ENCODE measurements around the gene VMP1.

The VMP1 gene

DNA sequence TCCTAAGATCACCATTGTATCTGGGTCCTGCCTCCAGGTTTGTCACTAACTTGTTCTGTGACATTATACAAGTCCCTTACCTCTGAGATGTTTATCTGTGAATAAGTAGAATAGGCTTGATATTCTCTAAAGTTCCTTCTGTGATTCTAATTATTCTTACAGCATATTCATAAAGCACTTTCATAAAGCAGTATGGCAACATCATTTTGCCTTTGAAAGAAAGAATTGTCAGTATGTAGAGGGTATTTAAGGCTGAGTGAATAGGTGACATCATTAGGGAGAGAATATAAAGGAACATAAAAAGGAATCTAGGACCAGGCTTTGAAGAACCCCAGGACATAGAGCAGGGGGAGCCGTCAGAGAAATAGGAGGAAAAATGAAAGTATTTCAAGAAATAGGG is 15.6 kb downstream of the VMP1 start:
- CTCF ChIA-PET = no interaction called here
- Mint-ChIP-seq H3K27ac (no peak overlapping the region), H3K4me3 (no peak overlapping the region)

DNA sequence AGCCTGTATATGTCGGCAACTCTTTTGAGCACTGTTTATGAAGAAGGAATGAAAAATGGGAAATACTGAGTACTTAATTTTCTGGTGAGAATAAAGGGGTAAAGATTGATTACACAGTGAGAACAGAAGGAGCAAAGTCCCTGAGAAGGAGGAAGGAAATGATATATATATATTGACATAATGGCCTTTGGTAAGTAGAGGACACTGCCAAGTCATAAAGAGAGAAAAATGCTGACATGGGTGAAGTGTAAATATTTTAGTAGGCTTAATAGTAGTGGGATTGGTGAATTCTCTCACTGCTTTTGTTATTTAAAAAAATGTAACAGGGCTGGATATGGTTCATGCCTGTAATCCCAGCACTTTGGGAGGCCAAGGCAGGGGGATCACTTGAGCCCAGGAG is 16.2 kb downstream of the VMP1 start:
- no peaks in the 10 kb centered on the region for H3K27me3 Mint-ChIP-seq
- H3K9me3 Mint-ChIP-seq = no peaks in the 10 kb centered on the region
- no peaks in the 10 kb centered on the region for H3K4me1 Mint-ChIP-seq
- CTCF ChIA-PET = no interaction called here
- H3K4me3 Mint-ChIP-seq = no peak overlapping the region
- no peak overlapping the region for H3K27ac Mint-ChIP-seq
- no peak for DNase-seq
- no peaks in the 10 kb centered on the region for H3K36me3 Mint-ChIP-seq

More for the DNA sequence above, 15.6 kb downstream of the VMP1 start:
- H3K9me3 Mint-ChIP-seq = no peaks in the 10 kb centered on the region
- H3K4me1 Mint-ChIP-seq = no peaks in the 10 kb centered on the region
- H3K27me3 Mint-ChIP-seq = no peaks in the 10 kb centered on the region
- H3K36me3 Mint-ChIP-seq = peaks cover 2% of the 10 kb centered on the region
- DNase-seq = no peak

DNA sequence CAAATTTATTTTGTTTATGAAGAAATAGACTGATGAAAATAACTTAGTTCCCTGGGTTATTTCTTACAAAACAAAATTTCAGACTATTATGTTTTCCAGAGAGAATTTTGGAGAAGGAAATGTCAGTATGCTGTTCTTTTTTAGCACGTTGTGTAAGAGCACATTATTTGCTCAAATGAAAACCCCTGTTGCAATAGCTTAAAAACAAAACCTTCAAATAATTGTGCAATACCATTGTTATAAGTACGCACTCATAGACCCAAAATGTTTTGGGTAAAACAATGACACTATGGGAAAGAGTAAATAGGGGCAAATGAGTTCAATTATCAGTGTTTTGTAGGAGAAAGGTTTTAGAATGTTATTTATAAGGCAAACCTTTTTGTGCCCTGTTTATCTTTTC is 18.2 kb downstream of the VMP1 start:
- H3K4me3 Mint-ChIP-seq = no peak overlapping the region
- H3K27ac Mint-ChIP-seq = no peak overlapping the region
- peaks cover 3% of the 10 kb centered on the region for H3K36me3 Mint-ChIP-seq
- H3K9me3 Mint-ChIP-seq = no peaks in the 10 kb centered on the region
- DNase-seq = no peak
- H3K27me3 Mint-ChIP-seq = no peaks in the 10 kb centered on the region
- peaks cover 6% of the 10 kb centered on the region for H3K4me1 Mint-ChIP-seq
- CTCF ChIA-PET = no interaction called here

DNA sequence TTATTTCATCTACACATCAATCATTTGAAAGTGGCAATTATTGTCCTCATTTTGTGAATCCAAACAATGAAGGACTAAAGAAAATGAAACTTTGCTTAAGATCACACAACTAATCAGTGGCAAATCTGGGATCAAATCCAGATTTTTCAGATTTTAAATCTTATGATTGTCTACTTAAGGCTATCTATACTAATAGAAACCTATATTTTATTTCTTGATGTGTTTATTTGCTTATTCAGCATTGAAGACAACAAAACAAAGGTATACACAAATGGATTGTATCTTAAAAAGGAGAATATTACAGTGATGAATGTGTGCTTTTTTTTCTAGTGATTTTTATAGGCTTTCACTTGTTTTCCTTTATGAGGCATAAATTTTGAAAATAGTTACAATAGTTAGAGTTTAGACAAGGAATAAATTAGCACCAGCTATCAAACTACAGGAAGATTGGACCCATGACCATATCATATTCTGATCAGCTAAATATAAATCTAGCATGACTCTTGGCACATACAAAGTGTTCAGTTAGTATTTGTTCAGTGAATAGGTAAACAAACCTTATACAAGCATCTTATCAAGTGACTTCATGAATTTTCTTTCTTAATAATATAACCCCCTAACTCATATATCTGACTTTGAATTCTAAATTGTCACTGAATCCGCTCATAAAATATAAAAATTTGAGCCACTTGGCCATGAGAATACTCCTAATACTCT is 20.5 kb downstream of the VMP1 start:
- Mint-ChIP-seq H3K27ac (no peak overlapping the region), H3K4me1 (peaks cover 6% of the 10 kb centered on the region), H3K9me3 (no peaks in the 10 kb centered on the region), H3K36me3 (peaks cover 9% of the 10 kb centered on the region), H3K4me3 (no peak overlapping the region), H3K27me3 (no peaks in the 10 kb centered on the region)
- CTCF ChIA-PET = interaction anchor here (0.9 to 2.2 kb wide), 2 partner anchors 24 to 206 kb away, joined by 3 to 5 read pairs; no protein-coding TSS in a partner anchor
- no peak for DNase-seq

DNA sequence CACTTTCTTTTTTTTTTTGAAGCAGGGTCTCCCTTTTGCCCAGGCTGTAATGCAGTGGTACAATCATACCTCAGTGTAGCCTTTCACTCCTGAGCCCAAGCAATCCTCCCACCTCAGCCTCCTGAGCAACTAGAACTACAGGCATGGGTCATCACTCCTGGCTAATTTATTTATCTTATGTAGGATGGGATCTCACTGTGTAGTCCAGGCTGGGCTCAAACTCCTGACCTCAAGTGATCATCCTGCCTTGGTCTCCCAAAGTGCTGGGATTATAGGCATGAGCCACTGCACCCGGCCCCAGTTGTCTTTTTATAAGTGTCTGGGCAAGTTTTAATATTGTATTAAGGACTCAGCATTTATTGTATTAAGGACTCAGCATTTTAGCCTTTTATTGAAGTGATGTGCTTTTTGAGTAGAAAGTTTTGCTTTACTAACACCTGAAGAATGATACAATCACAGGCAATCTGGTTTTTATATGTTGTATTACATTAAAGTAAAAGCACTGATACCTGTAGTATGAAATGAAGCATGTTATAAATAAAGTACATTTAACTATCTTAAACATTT is 22.9 kb downstream of the VMP1 start:
- H3K9me3 Mint-ChIP-seq = no peaks in the 10 kb centered on the region
- DNase-seq = no peak
- H3K4me3 Mint-ChIP-seq = no peak overlapping the region
- peaks cover 11% of the 10 kb centered on the region for H3K36me3 Mint-ChIP-seq
- H3K27me3 Mint-ChIP-seq = no peaks in the 10 kb centered on the region
- no peak overlapping the region for H3K27ac Mint-ChIP-seq
- CTCF ChIA-PET = no interaction called here
- H3K4me1 Mint-ChIP-seq = peaks cover 6% of the 10 kb centered on the region

DNA sequence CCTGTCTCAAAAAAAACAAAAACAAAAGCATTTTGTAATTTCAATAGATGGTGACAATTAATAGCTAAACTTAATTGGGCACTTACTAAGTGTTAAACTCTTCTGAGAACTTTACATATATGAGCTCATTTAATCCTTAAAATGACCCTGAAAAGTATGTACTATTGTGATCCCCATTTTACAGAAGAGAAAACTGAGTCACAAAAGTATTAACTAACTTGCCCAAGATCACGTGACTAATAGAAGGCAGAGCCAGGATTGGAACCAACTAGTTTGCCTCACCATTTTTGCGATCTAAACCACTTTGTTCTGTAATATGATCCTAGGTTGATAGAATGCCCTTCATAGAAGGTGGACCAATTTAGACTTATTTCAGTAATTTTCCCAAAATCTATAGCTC is 26.2 kb downstream of the VMP1 start:
- Mint-ChIP-seq H3K36me3 (peaks cover 12% of the 10 kb centered on the region), H3K9me3 (no peaks in the 10 kb centered on the region), H3K4me1 (peaks cover 6% of the 10 kb centered on the region), H3K27me3 (no peaks in the 10 kb centered on the region), H3K4me3 (no peak overlapping the region), H3K27ac (no peak overlapping the region)
- CTCF ChIA-PET = interaction anchor here (1.9 kb wide), 1 partner anchor 13 kb away, joined by 10 read pairs; no protein-coding TSS in a partner anchor
- no peak for DNase-seq

DNA sequence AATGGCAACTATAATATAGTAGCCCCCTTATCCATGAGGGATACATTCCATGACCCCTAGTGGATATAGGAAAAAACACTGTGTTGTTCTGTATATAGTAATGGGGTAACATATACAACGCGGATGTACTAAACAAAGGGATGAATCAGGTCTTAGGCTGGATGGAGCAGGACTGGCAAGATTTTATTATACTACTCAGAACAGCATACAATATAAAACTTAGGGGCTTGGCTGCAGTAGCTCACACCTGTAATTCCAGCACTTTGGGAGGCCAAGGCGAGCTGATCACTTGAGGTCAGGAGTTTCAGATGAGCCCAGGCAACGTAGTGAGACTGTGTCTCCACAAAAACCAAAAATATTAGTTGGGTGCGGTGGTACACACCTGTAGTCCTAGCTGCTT is 26.8 kb downstream of the VMP1 start:
- DNase-seq = no peak
- no peaks in the 10 kb centered on the region for H3K27me3 Mint-ChIP-seq
- no peak overlapping the region for H3K27ac Mint-ChIP-seq
- CTCF ChIA-PET = interaction anchor here (1.9 kb wide), 1 partner anchor 12 kb away, joined by 10 read pairs; no protein-coding TSS in a partner anchor
- peaks cover 12% of the 10 kb centered on the region for H3K36me3 Mint-ChIP-seq
- no peak overlapping the region for H3K4me3 Mint-ChIP-seq
- H3K9me3 Mint-ChIP-seq = no peaks in the 10 kb centered on the region
- peaks cover 6% of the 10 kb centered on the region for H3K4me1 Mint-ChIP-seq

DNA sequence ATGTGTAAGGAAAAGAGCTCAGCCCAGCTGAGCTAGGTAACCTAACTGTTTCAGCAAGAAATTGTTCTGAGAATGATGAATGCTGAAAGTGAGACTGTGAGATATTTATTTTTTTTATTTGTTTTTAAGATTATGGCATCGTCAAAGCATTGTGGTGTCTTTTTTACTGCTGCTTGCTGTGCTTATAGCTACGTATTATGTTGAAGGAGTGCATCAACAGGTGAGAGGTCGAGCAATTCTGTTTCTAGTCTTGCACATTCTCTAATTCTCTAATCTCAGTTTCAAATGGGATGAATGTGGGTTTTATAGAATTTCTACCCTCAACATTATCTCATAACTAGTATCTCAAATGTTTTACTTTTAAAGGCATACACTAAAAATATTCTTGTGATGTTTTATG is 29.9 kb downstream of the VMP1 start:
- no peak for DNase-seq
- H3K36me3 Mint-ChIP-seq = peaks cover 10% of the 10 kb centered on the region
- H3K9me3 Mint-ChIP-seq = no peaks in the 10 kb centered on the region
- H3K4me1 Mint-ChIP-seq = no peaks in the 10 kb centered on the region
- CTCF ChIA-PET = interaction anchor here (1.0 kb wide), 1 partner anchor 18 kb away, joined by 3 read pairs; no protein-coding TSS in a partner anchor
- H3K4me3 Mint-ChIP-seq = no peak overlapping the region
- no peak overlapping the region for H3K27ac Mint-ChIP-seq
- no peaks in the 10 kb centered on the region for H3K27me3 Mint-ChIP-seq

DNA sequence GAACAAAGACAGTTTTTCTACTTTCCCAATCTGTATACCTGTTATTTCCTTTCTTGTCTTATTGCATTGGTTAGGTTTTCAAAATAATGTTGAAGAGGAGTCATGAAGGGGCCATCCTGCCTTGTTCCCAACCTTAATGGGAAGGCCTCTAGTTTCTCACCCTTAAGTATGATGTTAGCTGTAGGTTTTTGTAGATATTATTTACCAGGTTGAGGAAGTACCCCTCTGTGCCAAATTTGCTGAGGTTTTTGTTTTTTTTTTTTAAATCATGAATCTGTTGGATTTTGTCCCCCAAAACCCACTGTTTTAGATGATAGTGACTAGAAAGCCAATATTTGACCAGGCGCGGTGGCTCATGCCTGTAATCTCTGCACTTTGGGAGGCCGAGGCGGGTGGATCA is 36.4 kb downstream of the VMP1 start:
- H3K36me3 Mint-ChIP-seq = peaks cover 10% of the 10 kb centered on the region
- CTCF ChIA-PET = no interaction called here
- peaks cover 4% of the 10 kb centered on the region for H3K4me1 Mint-ChIP-seq
- no peak overlapping the region for H3K27ac Mint-ChIP-seq
- peaks cover 3% of the 10 kb centered on the region for H3K9me3 Mint-ChIP-seq
- no peaks in the 10 kb centered on the region for H3K27me3 Mint-ChIP-seq
- no peak overlapping the region for H3K4me3 Mint-ChIP-seq
- no peak for DNase-seq

DNA sequence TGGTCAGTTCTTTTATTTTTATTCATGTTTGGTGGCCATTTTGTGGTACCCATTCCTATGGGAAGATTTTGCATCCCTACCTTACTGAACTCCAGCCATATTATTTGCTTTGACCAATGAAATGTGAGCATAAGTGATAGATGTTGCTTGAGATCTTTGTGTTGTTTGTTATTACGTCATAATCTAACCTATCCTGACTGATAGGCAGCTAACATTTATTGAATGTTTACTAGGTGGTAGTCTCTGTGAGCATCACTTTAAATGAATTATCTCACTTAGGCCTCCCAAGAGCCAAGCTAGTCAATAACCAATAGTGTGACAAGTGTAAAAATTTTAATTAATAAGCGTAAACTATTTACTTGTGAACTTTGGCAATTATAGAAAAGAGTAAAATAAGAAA is 37.6 kb downstream of the VMP1 start:
- Mint-ChIP-seq H3K36me3 (peaks cover 10% of the 10 kb centered on the region), H3K4me1 (peaks cover 9% of the 10 kb centered on the region), H3K4me3 (no peak overlapping the region), H3K27me3 (no peaks in the 10 kb centered on the region), H3K27ac (no peak overlapping the region), H3K9me3 (peaks cover 3% of the 10 kb centered on the region)
- CTCF ChIA-PET = interaction anchor here (1.0 to 2.6 kb wide), 3 partner anchors 11 to 109 kb away, joined by 3 to 10 read pairs (median 7); partner anchors contain the start of genes PTRH2 and VMP1
- no peak for DNase-seq

DNA sequence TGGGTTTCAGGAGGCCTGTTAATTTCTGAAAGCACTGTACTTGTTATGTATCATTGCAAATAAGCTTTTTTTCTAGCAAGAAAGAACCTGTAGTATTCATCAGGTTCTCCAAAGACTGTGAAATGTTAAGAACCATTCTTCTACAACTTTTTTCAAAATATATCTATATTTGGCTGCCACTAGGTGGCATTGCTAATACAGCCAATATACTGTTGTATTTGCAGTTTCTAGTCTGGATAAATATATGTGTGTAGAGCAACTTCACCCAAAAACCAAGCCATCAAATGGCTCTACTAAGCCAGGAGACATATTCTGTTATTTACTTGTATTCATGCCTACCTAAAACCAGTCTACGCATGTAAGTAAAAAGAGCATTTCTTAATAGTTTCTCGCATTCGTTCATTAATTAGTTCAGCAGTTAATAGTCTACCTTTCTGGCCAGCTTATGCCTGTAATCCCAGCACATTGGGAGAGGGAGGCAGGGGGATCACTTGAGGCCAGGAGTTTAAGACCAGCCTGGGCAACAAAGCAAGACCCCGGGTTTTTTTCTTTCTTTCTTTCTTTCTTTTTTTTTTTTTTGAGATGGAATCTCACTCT is 39.5 kb downstream of the VMP1 start:
- no peak overlapping the region for H3K27ac Mint-ChIP-seq
- CTCF ChIA-PET = interaction anchor here (0.5 to 2.6 kb wide), 12 partner anchors 13 to 553 kb away, joined by 3 to 10 read pairs (median 6); no protein-coding TSS in a partner anchor
- H3K4me1 Mint-ChIP-seq = peaks cover 18% of the 10 kb centered on the region
- no peak for DNase-seq
- H3K9me3 Mint-ChIP-seq = peaks cover 3% of the 10 kb centered on the region
- H3K27me3 Mint-ChIP-seq = no peaks in the 10 kb centered on the region
- no peak overlapping the region for H3K4me3 Mint-ChIP-seq
- H3K36me3 Mint-ChIP-seq = peaks cover 8% of the 10 kb centered on the region

DNA sequence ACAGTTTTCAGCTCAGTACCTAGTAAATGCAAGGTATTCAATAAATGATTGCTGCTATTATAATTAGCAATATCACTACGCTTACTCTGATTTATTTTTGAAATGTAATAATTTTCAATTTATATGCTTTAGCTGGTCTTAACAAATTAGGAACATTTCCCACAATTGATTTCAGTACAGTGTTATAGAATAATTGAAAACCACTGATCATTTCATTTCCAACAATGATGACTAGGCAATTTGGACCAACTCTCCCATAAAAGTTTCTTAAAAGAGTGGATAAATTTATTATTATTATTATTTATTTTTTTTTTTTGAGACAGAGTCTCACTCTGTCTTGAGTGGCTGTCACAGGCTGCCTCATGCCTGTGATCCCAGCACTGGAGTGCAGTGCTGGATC is 41.1 kb downstream of the VMP1 start:
- Mint-ChIP-seq H3K4me1 (peaks cover 33% of the 10 kb centered on the region), H3K9me3 (peaks cover 3% of the 10 kb centered on the region), H3K4me3 (no peak overlapping the region), H3K36me3 (peaks cover 3% of the 10 kb centered on the region), H3K27me3 (no peaks in the 10 kb centered on the region), H3K27ac (no peak overlapping the region)
- DNase-seq = no peak
- CTCF ChIA-PET = interaction anchor here (1.3 to 2.1 kb wide), 3 partner anchors 88 to 288 kb away, joined by 3 to 10 read pairs (median 4); no protein-coding TSS in a partner anchor

DNA sequence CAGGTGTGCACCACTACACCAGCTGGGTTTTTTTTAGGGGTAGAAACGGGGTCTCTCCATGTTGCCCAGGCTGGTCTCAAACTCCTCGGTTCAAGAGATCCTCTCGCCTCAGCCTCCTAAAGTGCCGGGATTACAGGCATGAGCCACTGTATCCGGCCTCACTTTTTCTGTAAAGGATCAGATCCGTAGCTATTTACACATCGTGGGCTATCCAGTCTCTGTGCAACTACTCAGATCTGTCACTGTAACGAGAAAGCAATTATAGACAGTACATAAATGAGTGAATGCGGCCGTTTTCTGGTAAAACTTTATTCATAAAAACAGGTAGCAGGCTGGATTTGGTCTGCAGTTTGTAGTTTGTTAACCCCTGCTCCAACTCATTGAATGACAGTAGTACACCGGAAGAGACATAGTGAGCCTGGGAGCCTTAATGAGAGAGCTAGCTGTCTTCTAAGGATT is 44.5 kb downstream of the VMP1 start:
- H3K27me3 Mint-ChIP-seq = no peaks in the 10 kb centered on the region
- no peaks in the 10 kb centered on the region for H3K9me3 Mint-ChIP-seq
- peak overlapping the region; percentile 89 for H3K27ac Mint-ChIP-seq
- peak overlapping the region; percentile 32 for H3K4me3 Mint-ChIP-seq
- CTCF ChIA-PET = interaction anchor here (0.8 to 5.6 kb wide), 16 partner anchors 19 to 436 kb away, joined by 3 to 81 read pairs (median 4); partner anchors contain the start of genes RPS6KB1 and TUBD1
- peaks cover 13% of the 10 kb centered on the region for H3K36me3 Mint-ChIP-seq
- H3K4me1 Mint-ChIP-seq = peaks cover 62% of the 10 kb centered on the region
- no peak for DNase-seq

DNA sequence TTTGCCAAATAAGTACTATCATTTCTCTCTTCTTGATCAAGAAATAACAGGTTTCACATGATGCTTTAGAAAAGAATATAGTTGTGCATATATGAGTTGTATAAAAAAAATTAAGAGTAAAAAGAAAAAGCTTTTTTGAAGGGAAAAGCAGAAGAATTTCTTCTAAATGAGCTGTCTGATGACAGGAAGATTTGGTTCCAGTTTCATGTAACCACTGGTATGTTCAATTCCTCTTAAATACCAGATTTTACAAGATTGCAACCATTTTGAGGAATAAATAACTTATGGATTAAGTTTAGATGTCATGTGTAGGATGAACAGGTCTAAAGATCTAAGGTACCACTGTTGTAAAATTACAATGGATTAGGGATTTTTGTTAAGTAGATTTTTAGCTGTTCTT is 45.0 kb downstream of the VMP1 start:
- CTCF ChIA-PET = interaction anchor here (0.8 to 5.6 kb wide), 14 partner anchors 18 to 436 kb away, joined by 3 to 81 read pairs (median 4); partner anchors contain the start of genes RPS6KB1 and TUBD1
- peaks cover 63% of the 10 kb centered on the region for H3K4me1 Mint-ChIP-seq
- no peaks in the 10 kb centered on the region for H3K27me3 Mint-ChIP-seq
- H3K36me3 Mint-ChIP-seq = peaks cover 14% of the 10 kb centered on the region
- H3K4me3 Mint-ChIP-seq = peak overlapping the region; percentile 32
- no peaks in the 10 kb centered on the region for H3K9me3 Mint-ChIP-seq
- DNase-seq = no peak
- H3K27ac Mint-ChIP-seq = peak overlapping the region; percentile 89

Data from activated naive CD4-positive, alpha-beta T cell treated with anti-CD3 and anti-CD28 coated beads, Interleukin-2, amount 10 ng/mL, durations not matched to agents 7 days and 5 days (primary cell).